Lung (tissue), 12 donors: ENCODE results near the gene POU2F1. TPM values are rescaled to one million over a fixed set of nuclear protein-coding genes. Genes with fewer than 3 reads are reported as not detected.

Experiments used
- ATAC-seq: fragments of 200-7000 bp; cut with Tn5 transposase; one replicate; pipeline ENCODE4 v1.9.1; 2020; ENCODE audit warnings: moderate number of reproducible peaks; ENCODE audit not compliant: insufficient read depth, low FRiP score
- DNase-seq, 3 donors: peaks; one replicate each; pipeline ENCODE4 v3.0.0-alpha.2; 2013 to 2017
- H3K27ac ChIP-seq, 2 donors: one replicate each; pipeline ENCODE4 v1.5.1; 2013; ENCODE audit warnings: mild to moderate bottlenecking in 2 of 2, moderate library complexity in 2 of 2, control low read depth in 1 of 2, inconsistent platforms in 1 of 2, low read depth in 1 of 2, low read length in 1 of 2
- H3K27me3 ChIP-seq, 3 donors: one replicate each; pipeline ENCODE4 v1.5.1; 2013; ENCODE audit warnings: low read length in 2 of 3; ENCODE audit not compliant: control insufficient read depth in 3 of 3, insufficient read depth in 3 of 3
- H3K36me3 ChIP-seq, 4 donors: one replicate each; pipeline ENCODE4 v1.5.1; 2013; ENCODE audit warnings: low read length in 4 of 4, mild to moderate bottlenecking in 1 of 4, moderate library complexity in 1 of 4; ENCODE audit not compliant: control insufficient read depth in 4 of 4, insufficient read depth in 4 of 4
- H3K4me1 ChIP-seq, 5 donors: one replicate each; pipeline ENCODE4 v1.5.1; 2013; ENCODE audit warnings: low read length in 5 of 5, mild to moderate bottlenecking in 2 of 5, moderate library complexity in 1 of 5; ENCODE audit not compliant: control insufficient read depth in 5 of 5, insufficient read depth in 5 of 5
- H3K4me3 ChIP-seq: one replicate; pipeline ENCODE4 v1.5.1; 2013; ENCODE audit warnings: mild to moderate bottlenecking, control low read depth, moderate library complexity
- H3K9ac ChIP-seq, 2 donors: one replicate each; pipeline ENCODE4 v1.5.1; 2013; ENCODE audit warnings: low read length in 2 of 2, control low read depth in 1 of 2; ENCODE audit not compliant: insufficient read depth in 1 of 2
- H3K9me3 ChIP-seq, 4 donors: one replicate each; pipeline ENCODE4 v1.5.1; 2013; ENCODE audit warnings: low read length in 3 of 4, mild to moderate bottlenecking in 1 of 4, moderate library complexity in 1 of 4; ENCODE audit not compliant: control insufficient read depth in 4 of 4, insufficient read depth in 3 of 4
- WGBS, 2 donors: extraction: QIAGEN DNeasy Blood & Tissue Kit; methylation state at CpG; one replicate each; pipeline ENCODE4 v1.1.7; 2013; 5-methylcytosine and 5-hydroxymethylcytosine counted together
- polyA plus RNA-seq, 2 donors: library from polyadenylated mRNA; stranded (reverse); fragments of 200-250 nt; gene quantifications; one replicate each; pipeline ENCODE4 v1.2.1, GENCODE V29; 2013
- total RNA-seq, 2 donors: library from RNA; depleted of rRNA in 1 of 2; stranded (reverse); fragments of >200 nt in 1 of 2; gene quantifications; one replicate each; pipeline ENCODE4 v1.2.1, GENCODE V29; 2014 to 2021
- TF ChIP-seq, protein P1 (sequence below): IDR thresholded peaks from 2 replicates; pipeline ENCODE4 v1.5.1; 2012; ENCODE audit warnings: mild to moderate bottlenecking; ENCODE audit errors: control extremely low read depth, extremely low read depth
- donor health status: control.
- donor health status: control.
- donor health status: Bipolar disorder and iron deficiency.
- donor health status: healthy.
- donor health status: DM: yes; HTN: yes; CAD: no.

The POU2F1 gene
- total and polyA plus RNA-seq, 4 donors, result 2.0 to 34.4 (median 8.7) TPM

DNA sequence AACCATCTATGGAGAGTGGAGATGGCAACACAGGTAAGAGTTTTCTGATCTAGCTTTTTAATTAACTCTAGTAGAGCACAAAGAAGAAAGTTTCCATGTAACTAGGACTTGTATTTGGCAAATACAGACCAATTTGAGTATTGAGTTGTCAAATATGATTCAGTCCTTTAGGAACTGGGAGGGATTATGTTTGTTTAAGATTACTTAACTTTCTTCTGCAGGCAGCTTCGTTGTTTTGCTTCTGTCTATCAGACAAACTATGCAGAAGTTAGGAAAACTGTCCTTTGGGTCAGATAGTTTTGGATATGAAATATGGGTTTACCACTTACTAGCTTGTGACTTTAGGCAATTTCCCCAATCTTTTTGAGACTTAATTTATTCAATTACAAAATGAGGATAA lies 111.8 kb downstream of the POU2F1 start:
- H3K27ac ChIP-seq, result no peak overlapping the region
- H3K36me3 ChIP-seq, result peaks cover 0 to 2% (median under 1%) of the 10 kb centered on the region in 4 donors
- DNase-seq, result no peak
- H3K27me3 ChIP-seq, result no peaks in the 10 kb centered on the region
- TF ChIP-seq, protein P1, sequence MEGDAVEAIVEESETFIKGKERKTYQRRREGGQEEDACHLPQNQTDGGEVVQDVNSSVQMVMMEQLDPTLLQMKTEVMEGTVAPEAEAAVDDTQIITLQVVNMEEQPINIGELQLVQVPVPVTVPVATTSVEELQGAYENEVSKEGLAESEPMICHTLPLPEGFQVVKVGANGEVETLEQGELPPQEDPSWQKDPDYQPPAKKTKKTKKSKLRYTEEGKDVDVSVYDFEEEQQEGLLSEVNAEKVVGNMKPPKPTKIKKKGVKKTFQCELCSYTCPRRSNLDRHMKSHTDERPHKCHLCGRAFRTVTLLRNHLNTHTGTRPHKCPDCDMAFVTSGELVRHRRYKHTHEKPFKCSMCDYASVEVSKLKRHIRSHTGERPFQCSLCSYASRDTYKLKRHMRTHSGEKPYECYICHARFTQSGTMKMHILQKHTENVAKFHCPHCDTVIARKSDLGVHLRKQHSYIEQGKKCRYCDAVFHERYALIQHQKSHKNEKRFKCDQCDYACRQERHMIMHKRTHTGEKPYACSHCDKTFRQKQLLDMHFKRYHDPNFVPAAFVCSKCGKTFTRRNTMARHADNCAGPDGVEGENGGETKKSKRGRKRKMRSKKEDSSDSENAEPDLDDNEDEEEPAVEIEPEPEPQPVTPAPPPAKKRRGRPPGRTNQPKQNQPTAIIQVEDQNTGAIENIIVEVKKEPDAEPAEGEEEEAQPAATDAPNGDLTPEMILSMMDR, result no peak
- H3K9ac ChIP-seq, result no peak overlapping the region
- 0 to 14% methylated on average over 1 of the region's 1 CpG for WGBS, 2 donors
- peaks cover 0 to 12% (median 0%) of the 10 kb centered on the region in 5 donors for H3K4me1 ChIP-seq
- ATAC-seq, result no peak
- H3K9me3 ChIP-seq, result peaks cover 0 to 4% (median 0%) of the 10 kb centered on the region in 4 donors
- no peak overlapping the region for H3K4me3 ChIP-seq

DNA sequence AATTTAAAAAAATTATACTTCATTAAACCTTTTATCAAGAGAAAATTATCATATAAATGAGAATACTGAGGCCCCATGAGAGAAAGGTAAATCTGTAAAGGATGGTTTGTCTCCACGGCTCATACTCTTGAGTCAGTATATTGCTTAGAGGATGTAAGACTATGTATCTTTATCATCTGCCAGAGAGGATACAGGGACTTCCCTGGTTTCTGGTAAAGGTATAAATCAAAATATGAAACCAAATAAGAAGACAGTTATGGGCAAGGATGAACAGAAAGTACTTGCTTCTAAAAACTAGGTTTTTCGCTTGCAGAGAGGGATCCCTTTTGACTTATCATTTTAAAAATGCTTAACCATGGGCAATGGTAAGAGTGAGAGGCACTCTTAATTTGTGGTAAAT lies 112.4 kb downstream of the POU2F1 start:
- no peak overlapping the region for H3K27ac ChIP-seq
- peaks cover 0 to 5% (median 2%) of the 10 kb centered on the region in 4 donors for H3K36me3 ChIP-seq
- 79 to 83% methylated on average over 2 of the region's 2 CpGs for WGBS, 2 donors
- no peaks in the 10 kb centered on the region for H3K27me3 ChIP-seq
- DNase-seq, result no peak
- no peak overlapping the region for H3K9ac ChIP-seq
- H3K9me3 ChIP-seq, result peaks cover 0 to 5% (median 0%) of the 10 kb centered on the region in 4 donors
- ATAC-seq, result no peak
- H3K4me3 ChIP-seq, result no peak overlapping the region
- TF ChIP-seq, protein P1, result no peak
- peaks cover 0 to 12% (median 0%) of the 10 kb centered on the region in 5 donors for H3K4me1 ChIP-seq

DNA sequence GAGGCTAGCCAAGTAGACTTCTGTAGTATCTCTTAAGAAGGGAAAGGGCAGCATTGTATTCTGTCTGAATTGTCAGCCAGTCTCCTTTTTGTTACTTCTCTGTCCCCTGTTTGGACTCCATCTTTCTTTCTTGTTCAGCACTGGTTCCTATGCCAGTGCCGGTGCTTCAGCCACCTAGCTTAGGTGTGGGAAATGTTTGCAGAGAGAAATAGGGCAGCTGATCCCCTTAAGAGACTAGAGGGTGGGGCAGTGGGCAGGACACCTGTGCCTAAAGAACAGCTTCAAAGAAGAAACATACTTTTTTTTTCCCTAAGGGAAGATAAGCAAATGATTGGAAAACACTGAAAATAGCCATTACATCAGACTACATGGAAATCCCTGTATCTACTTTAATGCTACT lies 113.0 kb downstream of the POU2F1 start:
- peaks cover 0 to 8% (median 2%) of the 10 kb centered on the region in 4 donors for H3K36me3 ChIP-seq
- ATAC-seq (no peak), DNase-seq (no peak)
- H3K9me3 ChIP-seq, result peaks cover 0 to 5% (median 0%) of the 10 kb centered on the region in 4 donors
- 91 to 93% methylated on average over 1 of the region's 1 CpG for WGBS, 2 donors
- no peak overlapping the region for H3K27ac ChIP-seq
- no peak overlapping the region for H3K9ac ChIP-seq
- no peaks in the 10 kb centered on the region for H3K27me3 ChIP-seq
- H3K4me1 ChIP-seq, result peaks cover 0 to 6% (median 0%) of the 10 kb centered on the region in 5 donors
- TF ChIP-seq, protein P1, result no peak
- no peak overlapping the region for H3K4me3 ChIP-seq

DNA sequence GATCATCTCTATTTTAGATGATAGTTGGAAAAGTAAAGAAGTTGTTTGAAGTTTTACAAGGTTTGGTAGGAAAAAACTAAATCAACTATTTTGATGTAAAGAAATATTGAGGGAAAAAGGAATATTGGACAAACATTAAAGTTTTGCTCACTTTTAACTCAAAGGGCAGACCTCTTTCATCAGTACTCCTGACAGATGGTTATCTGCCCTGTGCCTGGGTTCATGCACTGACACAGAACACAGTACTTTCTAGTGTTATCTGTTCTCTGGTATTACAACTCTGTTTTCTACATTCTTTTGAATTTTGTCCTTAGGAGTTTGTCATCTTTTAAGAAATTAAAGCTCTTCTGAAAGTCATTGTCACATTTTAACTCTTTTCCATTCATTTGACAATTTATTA lies 118.7 kb downstream of the POU2F1 start:
- peaks cover 0 to 5% (median 0%) of the 10 kb centered on the region in 4 donors for H3K9me3 ChIP-seq
- DNase-seq, result no peak
- H3K9ac ChIP-seq, result no peak overlapping the region
- H3K4me1 ChIP-seq, result no peaks in the 10 kb centered on the region
- no peak overlapping the region for H3K27ac ChIP-seq
- peaks cover 0 to 11% (median under 1%) of the 10 kb centered on the region in 4 donors for H3K36me3 ChIP-seq
- no peaks in the 10 kb centered on the region for H3K27me3 ChIP-seq
- no peak overlapping the region for H3K4me3 ChIP-seq
- no peak for ATAC-seq
- TF ChIP-seq, protein P1, result no peak
